NCI-H2227 (cell line): Measurements from ENCODE around the gene SPATA33.

Experiments used
- DNase-seq: peaks from one replicate; lab custom pipeline; 2025; ENCODE audit not compliant: unreplicated experiment; lab: John Stamatoyannopoulos, UW

SPATA33 gene

DNA sequence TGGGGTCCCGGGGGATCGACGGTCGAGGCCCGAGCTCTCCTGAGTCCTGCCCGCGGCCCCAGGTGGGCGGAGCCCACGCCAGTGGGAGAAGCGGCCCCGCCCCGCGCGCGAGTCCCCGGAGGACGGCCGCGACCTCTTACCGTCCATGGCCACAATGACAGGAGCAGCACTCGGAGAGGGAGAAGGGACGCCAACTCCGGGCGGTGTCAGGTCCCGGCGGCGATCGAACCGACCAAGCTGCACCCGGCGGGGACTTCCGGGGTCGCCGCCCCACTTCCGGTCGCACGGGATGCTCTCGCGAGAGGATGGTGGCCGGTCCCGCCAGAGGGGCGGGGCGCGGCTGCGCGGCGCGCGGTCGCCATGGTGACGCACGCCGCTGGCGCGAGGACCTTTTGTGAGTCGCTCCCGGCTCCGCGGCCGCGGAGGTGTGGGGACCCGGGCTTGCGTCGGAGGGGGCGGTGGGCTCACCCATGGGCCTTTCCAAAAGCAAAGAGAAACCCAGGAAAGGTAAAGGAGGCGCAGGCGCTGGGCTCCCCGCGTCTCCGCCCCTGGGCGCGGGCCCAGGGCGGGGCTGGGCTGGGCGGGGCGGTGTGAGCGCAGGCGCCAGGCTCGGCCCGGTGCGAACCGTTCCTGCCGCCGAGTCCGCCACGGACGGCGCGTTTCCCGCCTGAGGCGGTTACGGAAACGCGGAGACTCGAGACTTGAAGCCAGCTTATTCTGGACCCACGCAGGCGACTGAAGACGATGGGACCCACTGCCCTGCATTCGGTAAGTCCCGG, at the start of gene SPATA33, which contains the start of gene CHMP1A:
TSS of gene SPATA33 (plus strand) at position 395 of the 779 bp plus-strand sequence. CDS start at position 471, 76 bp downstream.
TSS of gene CHMP1A (minus strand) at position 267 of the 779 bp plus-strand sequence. CDS start at position 147, 120 bp downstream.
- DNase-seq = peak; percentile 91

DNA sequence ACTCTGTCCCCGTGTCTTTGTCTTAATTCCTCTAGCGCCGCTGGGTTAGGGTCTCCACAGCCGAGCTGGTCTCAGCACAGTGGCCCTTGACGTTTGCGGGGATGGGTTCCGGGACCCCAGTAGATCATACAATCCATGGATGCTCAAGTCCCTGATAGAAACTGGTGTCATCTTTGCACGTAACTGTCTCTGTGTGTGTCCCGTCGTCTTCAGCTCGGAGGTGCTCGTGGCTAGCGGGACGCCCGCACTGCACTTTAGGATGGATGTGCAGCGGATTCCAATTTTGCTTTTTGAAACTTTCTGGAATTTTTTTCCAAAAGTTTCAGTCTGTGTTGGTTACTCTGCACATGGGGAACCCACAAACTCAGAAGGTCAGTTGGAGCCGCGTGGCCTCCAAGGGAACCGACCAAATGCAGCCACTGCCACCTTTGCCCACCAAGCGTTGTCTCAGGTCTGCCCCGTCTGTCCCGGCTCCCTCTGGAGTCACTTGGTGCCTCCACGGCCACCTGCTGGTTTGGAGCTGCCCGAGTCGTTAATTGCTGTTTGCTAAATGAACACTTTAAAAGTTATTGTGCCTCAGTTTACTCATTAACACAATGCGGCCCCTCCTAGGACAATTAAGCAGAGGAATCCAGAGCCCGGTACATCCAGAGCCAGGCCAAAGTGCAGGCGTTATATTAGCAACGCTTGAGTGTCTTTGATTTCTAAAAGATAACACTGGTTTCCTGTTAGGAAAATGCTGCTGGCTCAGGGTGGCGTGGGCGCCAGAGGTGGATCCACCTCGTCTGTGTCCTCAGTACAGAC, 49.5 kb upstream of the SPATA33 start:
- DNase-seq = no peak

DNA sequence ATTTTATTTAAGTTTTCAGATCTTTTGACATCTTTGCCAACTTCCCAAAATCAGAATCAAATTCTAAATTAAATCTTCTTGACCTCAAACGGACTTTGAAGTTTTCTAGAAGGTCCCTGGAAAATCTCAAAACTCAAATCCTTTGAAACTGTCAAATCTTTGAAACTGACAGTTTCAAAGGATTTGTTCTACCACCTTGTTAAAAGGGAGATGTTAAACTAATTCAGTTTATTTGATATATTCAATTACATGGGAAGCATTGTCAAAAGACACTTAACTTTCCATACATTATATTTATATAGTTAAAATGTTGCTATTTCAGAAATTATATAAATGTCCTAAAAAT, 47.6 kb upstream of the SPATA33 start:
- no peak for DNase-seq

- DNase-seq = peak; percentile 70
Measured at GRCh38 chr16:89612415-89613166, 45.0 kb upstream of the SPATA33 start.

- peak; percentile 42 for DNase-seq
Measured at GRCh38 chr16:89613231-89613953, 44.2 kb upstream of the SPATA33 start, which contains the start of gene DPEP1. DPEP1 (plus strand) TSS chr16:89613642; CDS start chr16:89630411, 16,769 bp downstream.

GRCh38 chr16:89613954-89614459, 43.6 kb upstream of the SPATA33 start:
- no peak for DNase-seq

- no peak for DNase-seq
Measured at GRCh38 chr16:89615176-89615575, 42.5 kb upstream of the SPATA33 start.

GRCh38 chr16:89615596-89616090, 42.0 kb upstream of the SPATA33 start:
- DNase-seq = no peak

- no peak for DNase-seq
Measured at GRCh38 chr16:89616623-89617022, 41.0 kb upstream of the SPATA33 start.

DNA sequence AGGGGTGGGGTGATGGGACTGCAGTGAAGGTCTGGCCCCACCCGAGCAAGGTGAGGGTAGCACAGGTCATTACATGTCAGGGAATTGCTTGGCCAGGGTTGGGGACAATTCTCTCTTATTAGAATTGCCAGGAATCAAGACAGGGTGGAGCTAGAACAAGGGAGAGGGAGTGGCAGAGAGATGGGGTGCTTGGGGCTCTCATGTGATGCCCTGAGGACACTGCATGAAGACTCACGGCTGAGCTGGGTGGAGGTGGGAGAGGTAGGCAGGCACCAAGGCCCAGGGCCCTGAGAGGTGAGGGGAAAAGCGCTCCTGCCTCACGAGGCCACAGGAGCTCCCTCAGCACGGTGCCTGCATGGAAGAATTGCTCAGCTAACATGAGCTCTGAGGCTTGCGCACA, 40.6 kb upstream of the SPATA33 start:
- DNase-seq = no peak

DNA sequence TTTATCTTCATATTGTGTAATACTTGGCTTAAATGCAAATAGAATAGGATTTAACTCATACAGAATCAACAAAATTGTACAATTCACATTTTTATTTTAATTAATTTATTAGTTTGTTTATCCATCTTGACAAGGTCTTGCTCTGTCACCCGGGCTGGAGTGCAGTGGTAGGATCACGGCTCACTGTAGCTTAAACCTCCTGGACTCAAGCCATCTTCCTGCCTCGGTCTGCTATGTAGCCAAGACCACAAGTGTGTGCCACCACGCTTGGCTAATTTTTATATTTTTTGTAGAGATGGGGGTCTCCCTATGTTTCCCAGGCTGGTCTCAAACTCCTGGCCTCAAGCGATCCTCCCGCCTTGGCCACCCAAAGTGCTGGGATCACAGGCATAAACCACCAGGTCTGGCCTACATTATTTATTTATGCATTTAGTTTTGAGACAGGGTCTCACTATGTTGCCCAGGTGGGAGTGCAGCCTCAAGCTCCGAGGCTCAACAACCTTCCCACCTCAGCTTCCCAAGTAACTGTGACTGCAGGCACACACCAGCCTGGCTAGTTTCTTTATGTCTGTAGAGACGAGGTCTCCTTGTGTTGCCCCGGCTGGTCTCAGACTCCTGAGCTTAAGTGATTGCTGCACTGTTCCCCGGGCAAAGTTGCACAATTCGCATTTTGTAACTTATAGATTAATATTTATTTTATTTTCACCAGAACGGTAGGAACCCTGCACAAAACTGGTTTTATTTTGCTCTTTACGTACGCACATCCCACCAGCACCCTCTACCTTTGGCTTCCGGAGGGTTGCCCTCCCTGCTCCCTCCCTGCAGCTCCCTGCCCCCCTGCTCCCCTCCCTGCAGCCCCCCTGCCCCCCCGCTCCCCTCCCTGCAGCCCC, 39.3 kb upstream of the SPATA33 start:
- no peak for DNase-seq

- DNase-seq = no peak
Measured at GRCh38 chr16:89619840-89620239, 37.8 kb upstream of the SPATA33 start.

GRCh38 chr16:89620406-89620841, 37.2 kb upstream of the SPATA33 start:
- DNase-seq = no peak

DNA sequence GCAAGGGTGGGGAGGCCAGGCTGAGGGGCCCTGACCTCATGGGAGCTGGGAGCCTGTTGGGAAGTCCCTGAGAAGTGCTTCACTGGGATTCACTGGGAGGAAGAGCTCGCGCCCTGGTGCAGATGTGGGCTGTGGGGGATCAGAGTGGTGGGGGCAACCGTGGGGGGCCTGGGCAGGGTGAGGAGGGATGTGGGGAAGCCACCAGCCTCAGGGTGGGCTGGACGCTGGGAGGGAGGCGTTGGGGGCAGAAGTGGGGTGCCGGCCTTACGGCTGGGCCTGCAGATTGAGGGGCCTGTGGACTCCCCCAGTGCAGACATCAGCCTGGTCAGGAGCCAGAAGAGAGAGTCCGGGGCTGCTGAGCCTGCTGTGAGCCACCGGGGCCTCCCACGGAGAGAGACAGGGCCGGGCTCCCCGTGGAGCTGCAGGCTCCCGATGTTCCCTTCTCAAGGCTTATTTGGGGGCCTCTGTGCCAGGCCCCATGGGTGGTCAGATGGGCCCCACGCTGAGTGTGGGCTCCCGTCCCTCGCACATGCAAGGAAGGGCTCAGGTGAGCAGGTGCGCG, 36.4 kb upstream of the SPATA33 start:
- DNase-seq = no peak

- no peak for DNase-seq
Measured at GRCh38 chr16:89621698-89622409, 35.8 kb upstream of the SPATA33 start.

- no peak for DNase-seq
Measured at GRCh38 chr16:89623511-89624261, 34.0 kb upstream of the SPATA33 start.
